GM15510 (cell line): ENCODE results near the gene PCMTD2.

Source experiments
- POLR2A ChIP-seq: IDR thresholded peaks from 3 replicates; pipeline ENCODE4 v1.6.1; 2011; ENCODE audit warnings: borderline replicate concordance; ENCODE audit not compliant: insufficient read length; ENCODE audit errors: extremely low read depth

Gene PCMTD2

GRCh38 chr20:64219730-64220129 lies 35.8 kb upstream of the PCMTD2 start:
- TF ChIP-seq POLR2A: no peak

GRCh38 chr20:64220420-64220819 lies 35.1 kb upstream of the PCMTD2 start:
- TF ChIP-seq POLR2A: no peak

DNA sequence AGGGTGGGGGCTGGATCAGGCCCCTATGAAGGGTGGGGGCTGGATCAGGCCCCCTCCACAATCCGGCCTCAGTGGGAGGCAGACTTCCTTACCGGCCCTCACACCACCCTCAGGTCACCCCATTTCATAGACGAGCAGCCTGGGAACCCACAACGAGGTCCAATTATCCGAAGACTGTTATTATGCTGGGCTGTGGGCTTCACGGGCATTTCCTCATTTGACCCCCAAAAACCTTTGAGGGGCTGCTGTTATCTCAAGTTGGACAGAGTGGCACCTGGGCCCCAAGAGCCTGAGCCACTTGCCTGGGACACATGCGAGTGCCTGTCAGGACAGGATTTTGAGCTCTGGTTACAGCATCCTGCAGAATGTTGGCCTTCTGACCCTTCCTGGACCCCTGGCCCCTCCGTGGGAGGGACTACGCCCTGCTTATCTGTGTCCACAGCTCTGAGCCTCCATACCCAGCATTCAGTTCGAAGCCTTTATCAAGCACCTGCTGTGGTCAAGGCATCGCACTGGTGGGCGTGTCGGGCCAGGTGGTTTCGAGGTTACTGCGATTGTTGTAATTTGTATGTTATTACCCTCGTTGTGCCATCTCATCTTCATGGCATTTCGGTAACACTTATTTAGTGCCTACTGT lies 34.5 kb upstream of the PCMTD2 start:
- TF ChIP-seq POLR2A: no peak

- TF ChIP-seq POLR2A: no peak
Observed at GRCh38 chr20:64222291-64222735, 33.2 kb upstream of the PCMTD2 start.

- TF ChIP-seq POLR2A: no peak
Observed at GRCh38 chr20:64222851-64223525, 32.6 kb upstream of the PCMTD2 start.

DNA sequence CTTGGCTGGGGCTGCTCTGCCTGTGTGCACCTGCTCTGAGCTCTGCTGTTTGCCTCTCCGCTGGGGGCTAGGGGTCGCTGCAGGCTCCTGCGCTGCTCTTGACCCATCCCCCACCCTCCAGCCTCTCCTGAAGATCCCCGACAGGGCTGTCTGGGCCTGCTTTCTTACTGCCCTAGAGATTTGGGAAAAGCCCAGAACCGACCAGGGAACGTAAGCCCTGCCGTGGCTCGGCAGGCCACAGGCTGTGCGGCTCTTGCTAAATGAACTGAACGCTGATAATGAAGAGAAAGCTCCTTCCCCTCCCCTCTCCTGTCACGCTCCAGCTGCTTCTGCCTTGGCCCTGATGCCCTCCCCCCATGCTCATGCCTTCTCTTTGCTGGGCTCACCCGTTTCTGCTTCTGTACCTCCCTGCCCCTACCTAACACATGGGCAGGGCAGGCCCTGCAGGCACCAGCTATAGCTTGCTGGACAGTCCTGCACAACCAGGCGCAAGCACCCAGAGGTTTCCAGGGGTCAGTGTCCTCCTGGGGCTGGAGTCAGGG lies 32.0 kb upstream of the PCMTD2 start:
- TF ChIP-seq POLR2A: no peak

GRCh38 chr20:64224351-64225170 lies 31.0 kb upstream of the PCMTD2 start:
- TF ChIP-seq POLR2A: no peak

DNA sequence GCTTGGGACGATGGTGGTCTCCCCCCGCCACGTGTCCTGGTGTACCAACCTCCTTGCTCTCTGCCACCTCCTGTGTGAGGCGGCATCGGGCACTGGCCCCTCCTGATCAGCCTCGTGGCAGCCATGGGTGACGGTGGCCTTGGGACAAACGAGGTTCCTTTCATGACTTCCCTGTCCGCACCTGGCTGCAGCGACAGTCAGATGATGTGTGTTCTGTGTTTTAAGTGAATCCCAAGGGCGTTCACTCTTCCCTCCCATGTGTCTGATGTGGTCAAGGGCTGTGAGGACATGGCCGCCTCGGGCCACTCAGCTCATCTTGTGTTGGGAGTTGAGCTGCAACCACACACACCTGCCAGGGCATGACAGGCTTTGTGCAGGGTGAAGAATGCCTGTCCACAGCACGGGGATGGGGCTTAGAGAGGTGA lies 30.4 kb upstream of the PCMTD2 start:
- TF ChIP-seq POLR2A: no peak

DNA sequence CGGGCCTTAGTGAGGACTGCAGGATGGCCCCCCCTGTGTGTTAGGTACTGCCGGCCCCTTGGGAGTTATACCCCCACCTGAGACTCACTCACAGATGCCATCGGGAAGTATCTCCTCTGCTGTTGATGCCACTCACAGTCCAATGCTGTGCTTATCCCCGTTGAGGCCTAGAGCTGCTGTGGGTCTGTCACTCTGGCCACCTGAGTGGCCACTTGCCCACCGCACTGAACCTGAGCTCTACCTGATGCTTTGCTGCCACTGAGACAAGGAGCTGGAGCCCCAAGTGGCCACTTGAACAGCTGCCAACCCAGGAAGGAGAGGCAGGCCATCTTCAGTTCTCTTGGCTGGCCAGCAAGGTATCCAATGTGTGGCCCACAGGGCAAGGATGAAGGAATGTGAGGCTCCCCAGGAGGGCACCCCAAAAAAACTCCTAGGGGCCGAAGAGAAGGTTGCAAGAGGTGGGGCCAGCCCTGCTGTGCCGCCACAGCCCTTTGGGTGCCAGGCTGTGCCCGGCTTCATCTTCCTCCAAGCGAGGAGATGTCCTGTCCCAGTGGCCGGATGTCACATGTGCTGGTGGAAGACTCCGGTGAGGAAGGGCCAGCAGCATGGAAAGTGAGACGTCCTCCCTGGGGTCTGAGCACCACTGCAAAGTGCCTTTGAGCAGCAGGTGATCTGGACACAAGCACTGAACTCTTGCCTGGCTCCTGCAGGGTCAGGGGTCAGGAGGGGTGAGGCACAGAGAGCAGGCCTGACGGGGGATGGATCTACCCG lies 29.5 kb upstream of the PCMTD2 start:
- TF ChIP-seq POLR2A: no peak

GRCh38 chr20:64226686-64227580 lies 28.6 kb upstream of the PCMTD2 start:
- TF ChIP-seq POLR2A: no peak

DNA sequence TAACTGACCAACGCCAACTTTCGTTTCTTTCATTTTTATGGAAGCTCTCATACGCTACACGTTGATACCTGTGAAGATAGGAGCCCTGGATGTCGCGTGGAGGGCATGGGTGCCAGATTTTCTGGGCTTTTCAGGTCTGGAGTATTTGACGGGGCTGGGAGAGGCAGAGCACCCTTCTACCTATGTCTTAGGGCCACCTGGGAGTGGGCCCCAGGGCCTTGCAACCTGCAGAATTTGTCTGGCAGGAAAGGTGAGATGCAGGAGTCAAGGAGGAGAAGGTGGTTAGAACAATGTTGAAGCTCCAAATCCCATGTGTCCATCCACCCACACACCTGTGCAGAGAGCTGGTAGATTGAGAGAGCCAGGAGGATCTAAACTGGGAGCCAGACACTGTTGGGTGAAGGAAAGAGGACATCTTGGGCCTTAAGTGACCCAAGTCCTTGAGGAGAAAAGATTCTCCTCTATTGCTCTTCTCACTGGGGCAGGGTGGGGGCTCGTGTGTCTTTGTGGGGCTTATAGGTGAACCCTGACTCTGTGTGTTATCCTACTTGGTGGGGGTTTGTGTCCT lies 27.4 kb upstream of the PCMTD2 start:
- no peak for TF ChIP-seq POLR2A

GRCh38 chr20:64228751-64229506 lies 26.6 kb upstream of the PCMTD2 start:
- no peak for TF ChIP-seq POLR2A
